GM12875 (cell line): ENCODE results near the gene AGAP2.
A peak's percentile ranks its signal among the peaks of the same experiment; 100 is the strongest.
"Not testable (repeated sequence)": the region's sequence is repeated elsewhere in the genome, so short reads cannot be mapped to it uniquely, and the experiment has no call there.

Source experiments
- H3K4me3 ChIP-seq: one replicate; pipeline ENCODE4 v1.5.1; 2011; ENCODE audit warnings: low read depth, low read length, control low read depth
- TF ChIP-seq, protein P1 (sequence below): IDR thresholded peaks from 2 replicates; pipeline ENCODE4 v1.5.1; 2011; ENCODE audit warnings: low read depth, mild to moderate bottlenecking, control low read depth, inconsistent platforms, low read length, moderate library complexity, borderline replicate concordance; ENCODE audit not compliant: insufficient read depth

AGAP2 gene

DNA sequence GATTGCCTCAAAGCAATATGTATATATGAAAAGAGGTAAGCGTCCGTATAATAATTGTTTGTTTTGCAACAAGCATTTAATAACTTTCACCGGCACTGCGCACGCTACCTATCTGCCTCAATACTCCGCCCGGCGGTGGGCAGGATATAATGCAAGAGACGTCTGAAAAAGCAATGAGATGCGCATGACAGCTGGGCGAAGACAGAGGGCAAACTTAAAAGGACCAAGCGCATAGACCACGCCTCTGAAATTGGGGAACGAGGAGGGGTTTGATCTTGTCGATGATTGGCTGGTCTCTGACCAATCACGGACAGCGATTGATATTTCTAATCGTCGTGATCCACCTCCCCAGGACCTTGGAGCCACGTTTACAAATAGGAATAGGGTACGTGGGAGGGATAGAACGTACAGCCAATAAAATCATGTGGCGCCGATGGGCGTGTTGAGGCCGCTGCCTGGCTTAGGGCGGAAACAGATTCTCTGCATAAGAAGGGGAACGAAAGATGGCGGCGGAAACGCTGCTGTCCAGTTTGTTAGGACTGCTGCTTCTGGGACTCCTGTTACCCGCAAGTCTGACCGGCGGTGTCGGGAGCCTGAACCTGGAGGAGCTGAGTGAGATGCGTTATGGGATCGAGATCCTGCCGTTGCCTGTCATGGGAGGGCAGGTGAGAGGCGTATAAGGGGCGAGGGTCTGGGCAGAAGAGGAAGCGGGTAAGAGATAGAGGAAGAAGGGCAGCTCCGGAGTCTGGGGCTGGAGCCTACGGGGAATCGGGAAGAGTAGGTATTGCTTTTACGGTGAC lies 44.7 kb downstream of the AGAP2 start, which contains the start of gene OS9:
TSS of gene OS9 (plus strand) at position 474 of the 800 bp plus-strand sequence. CDS start at position 504, 30 bp downstream.
- TF ChIP-seq, protein P1, sequence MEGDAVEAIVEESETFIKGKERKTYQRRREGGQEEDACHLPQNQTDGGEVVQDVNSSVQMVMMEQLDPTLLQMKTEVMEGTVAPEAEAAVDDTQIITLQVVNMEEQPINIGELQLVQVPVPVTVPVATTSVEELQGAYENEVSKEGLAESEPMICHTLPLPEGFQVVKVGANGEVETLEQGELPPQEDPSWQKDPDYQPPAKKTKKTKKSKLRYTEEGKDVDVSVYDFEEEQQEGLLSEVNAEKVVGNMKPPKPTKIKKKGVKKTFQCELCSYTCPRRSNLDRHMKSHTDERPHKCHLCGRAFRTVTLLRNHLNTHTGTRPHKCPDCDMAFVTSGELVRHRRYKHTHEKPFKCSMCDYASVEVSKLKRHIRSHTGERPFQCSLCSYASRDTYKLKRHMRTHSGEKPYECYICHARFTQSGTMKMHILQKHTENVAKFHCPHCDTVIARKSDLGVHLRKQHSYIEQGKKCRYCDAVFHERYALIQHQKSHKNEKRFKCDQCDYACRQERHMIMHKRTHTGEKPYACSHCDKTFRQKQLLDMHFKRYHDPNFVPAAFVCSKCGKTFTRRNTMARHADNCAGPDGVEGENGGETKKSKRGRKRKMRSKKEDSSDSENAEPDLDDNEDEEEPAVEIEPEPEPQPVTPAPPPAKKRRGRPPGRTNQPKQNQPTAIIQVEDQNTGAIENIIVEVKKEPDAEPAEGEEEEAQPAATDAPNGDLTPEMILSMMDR, result peak; percentile 74
- H3K4me3 ChIP-seq, result peak within 1 kb of the TSS; percentile 63

DNA sequence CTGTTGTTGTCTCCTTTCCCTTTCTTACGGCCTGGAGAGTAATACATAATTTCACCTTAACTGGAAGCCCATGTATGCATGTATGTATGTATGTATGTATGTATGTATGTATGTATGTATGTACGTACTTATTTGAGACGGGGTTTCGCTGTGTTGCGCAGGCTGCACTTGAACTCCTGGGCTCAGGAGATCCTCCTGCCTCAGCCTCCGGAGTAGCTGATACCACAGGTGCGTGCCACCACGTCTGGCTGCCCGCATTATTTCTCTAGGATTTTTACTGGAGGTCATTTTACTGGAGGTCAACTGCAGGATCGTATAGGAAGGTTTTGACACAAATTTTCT lies 45.3 kb downstream of the AGAP2 start:
- H3K4me3 ChIP-seq, result no peak overlapping the region

DNA sequence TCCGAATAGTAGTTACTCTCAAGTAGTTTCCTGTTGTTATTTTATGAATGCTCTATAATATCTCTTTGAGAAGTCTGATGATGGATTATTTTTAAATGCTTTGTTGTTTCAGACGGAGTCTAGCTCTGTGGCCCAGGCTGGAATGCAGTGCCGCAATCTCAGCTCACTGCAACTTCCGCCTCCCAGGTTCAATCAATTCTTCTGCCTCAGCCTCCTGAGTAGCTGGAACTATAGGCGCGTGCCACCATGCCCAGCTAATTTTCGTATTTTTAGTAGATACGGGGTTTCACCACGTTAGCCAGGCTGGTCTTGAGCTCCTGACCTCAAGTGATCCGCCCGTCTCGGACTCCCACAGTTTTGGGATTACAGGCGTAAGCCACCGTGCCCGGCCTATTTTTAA lies 46.0 kb downstream of the AGAP2 start:
- TF ChIP-seq, protein P1, result no peak
- no peak overlapping the region for H3K4me3 ChIP-seq

More for the DNA sequence above, 45.3 kb downstream of the AGAP2 start:
- TF ChIP-seq, protein P1, result no peak

DNA sequence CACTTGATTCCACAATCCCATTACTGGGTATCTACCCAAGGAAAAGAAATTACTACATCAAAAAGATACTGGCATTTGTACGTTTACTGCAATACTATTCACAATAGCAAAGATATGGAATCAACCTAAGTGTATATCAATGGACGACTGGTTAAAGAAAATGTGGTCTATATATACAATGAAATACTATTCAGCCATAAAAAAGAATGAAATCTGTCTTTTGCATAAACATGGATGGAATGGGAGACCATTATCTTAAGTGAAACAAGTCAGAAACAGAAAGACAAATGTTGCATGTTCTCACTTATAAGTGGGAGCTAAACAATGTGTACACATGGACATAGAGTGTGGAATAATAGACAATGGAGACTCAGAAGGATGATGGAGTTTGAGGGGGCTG lies 49.6 kb downstream of the AGAP2 start:
- TF ChIP-seq, protein P1, result no peak
- no peak overlapping the region for H3K4me3 ChIP-seq

DNA sequence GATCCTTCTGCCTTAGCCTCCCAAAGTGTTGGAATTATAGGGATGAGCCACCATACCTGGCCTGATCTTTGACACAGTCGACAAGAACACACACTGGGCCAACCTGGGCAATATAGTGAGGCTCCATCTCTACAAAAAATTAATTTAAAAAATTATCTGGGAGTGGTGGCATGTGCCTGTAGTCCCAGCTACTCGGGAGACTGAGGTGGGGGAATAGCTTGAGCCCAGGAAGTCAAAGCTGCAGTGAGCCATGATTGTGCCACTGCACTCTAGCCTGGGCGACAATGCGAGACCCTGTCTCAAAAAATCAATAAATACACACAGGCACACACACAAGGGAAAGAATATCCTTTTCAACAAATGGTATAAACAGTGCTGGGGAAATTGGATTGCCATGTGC lies 50.7 kb downstream of the AGAP2 start:
- TF ChIP-seq, protein P1, result no peak
- H3K4me3 ChIP-seq, result no peak overlapping the region

DNA sequence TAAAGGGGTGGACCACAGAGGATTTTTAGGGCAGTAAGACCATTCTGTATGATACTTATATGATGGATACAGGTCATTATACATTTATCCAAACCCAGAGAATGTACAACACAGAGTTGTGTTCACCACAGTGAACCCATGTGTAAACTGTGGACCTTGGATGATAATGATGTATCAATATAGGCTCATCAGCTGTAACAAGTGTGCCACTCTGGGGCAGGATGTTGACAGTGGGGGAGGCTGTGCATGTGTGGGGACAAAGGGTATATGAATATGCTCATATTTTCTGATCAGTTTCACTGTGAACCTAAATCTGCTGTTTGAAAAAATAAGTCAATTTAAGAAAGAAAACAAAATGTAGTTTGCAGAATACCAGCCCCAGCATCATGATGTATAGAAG lies 58.8 kb downstream of the AGAP2 start:
- TF ChIP-seq, protein P1, result no peak
- H3K4me3 ChIP-seq, result no peak overlapping the region

DNA sequence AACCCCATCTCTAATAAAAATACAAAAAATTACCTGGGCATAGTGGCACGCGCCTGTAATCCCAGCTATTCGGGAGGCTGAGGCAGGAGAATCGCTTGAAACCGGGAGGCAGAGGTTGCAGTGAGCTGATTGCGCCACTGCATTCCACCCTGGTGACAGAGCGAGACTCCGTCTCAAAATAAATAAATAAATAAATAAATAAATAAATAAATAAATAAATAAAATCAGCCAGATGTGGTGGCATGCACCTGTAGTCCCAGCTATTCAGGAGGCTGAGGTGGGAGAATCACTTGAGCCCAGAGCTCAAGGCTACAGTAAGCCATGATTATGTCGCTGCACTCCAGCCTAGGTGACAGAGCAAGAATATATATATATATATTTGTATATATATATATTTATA lies 60.6 kb downstream of the AGAP2 start:
- not testable (repeated sequence) for H3K4me3 ChIP-seq
